Natural killer cell (primary cell): ENCODE results near the gene SUPT16H. TPM values are rescaled to one million over a fixed set of nuclear protein-coding genes. Genes with fewer than 3 reads are reported as not detected.

Experiments used
- ATAC-seq, 3 donors: fragments of 150-1000 bp in 2 of 3; fragments of 200-7000 bp in 1 of 3; cut with Tn5 transposase; 1 replicate in 1 of 3; 2 replicates in 2 of 3; pipeline ENCODE4 v1.10.0; 2021; ENCODE audit warnings: mild to moderate bottlenecking in 2 of 3, moderate library complexity in 2 of 3
- DNase-seq, 2 donors: peaks; one replicate each; pipeline versions ENCODE4 v3.0.0 to v3.0.0-alpha.2; 2013 to 2021; ENCODE audit warnings: mixed read lengths in 1 of 2
- H3K27ac ChIP-seq: one replicate; pipeline ENCODE4 v1.5.1; 2013; ENCODE audit warnings: mild to moderate bottlenecking, low read length
- H3K27me3 ChIP-seq: one replicate; pipeline ENCODE4 v1.6.1; 2013; ENCODE audit warnings: low read length; ENCODE audit not compliant: control insufficient read depth, insufficient read depth
- H3K36me3 ChIP-seq: one replicate; pipeline ENCODE4 v1.6.1; 2013; ENCODE audit warnings: low read length; ENCODE audit not compliant: control insufficient read depth, insufficient read depth
- H3K4me1 ChIP-seq: one replicate; pipeline ENCODE4 v1.6.1; 2013; ENCODE audit warnings: low read length; ENCODE audit not compliant: control insufficient read depth, insufficient read depth
- H3K4me3 ChIP-seq: one replicate; pipeline ENCODE4 v1.5.1; 2013; ENCODE audit warnings: low read length
- H3K9me3 ChIP-seq: one replicate; pipeline ENCODE4 v1.6.1; 2013; ENCODE audit warnings: low read length; ENCODE audit not compliant: control insufficient read depth, insufficient read depth
- H3K27ac Mint-ChIP-seq, 2 donors: one replicate each; pipeline ENCODE4 v1.8.0; 2022; ENCODE audit warnings: mild to moderate bottlenecking in 2 of 2, mixed read lengths in 2 of 2, moderate library complexity in 1 of 2
- H3K27me3 Mint-ChIP-seq, 2 donors: one replicate each; pipeline ENCODE4 v1.8.0; 2022; ENCODE audit warnings: low read depth in 2 of 2, mixed read lengths in 2 of 2
- H3K36me3 Mint-ChIP-seq: one replicate; pipeline ENCODE4 v1.8.0; 2022; ENCODE audit warnings: mixed read lengths
- H3K4me1 Mint-ChIP-seq, 2 donors: one replicate each; pipeline ENCODE4 v1.8.0; 2022; ENCODE audit warnings: mixed read lengths in 2 of 2
- H3K4me3 Mint-ChIP-seq: one replicate; pipeline ENCODE4 v1.8.0; 2022; ENCODE audit warnings: mild to moderate bottlenecking, moderate library complexity, mixed read lengths
- H3K9me3 Mint-ChIP-seq, 2 donors: one replicate each; pipeline ENCODE4 v1.8.0; 2022; ENCODE audit warnings: mixed read lengths in 2 of 2
- CTCF ChIP-seq: fragments of 200-600 bp; IDR thresholded peaks from one replicate; pipeline ENCODE4 v1.8.0; 2022; ENCODE audit warnings: antibody characterized with exemption
- WGBS: methylation state at CpG from one replicate; pipeline ENCODE4 v1.1.7; 2013; ENCODE audit warnings: missing lambda C conversion rate; ENCODE audit not compliant: insufficient coverage; 5-methylcytosine and 5-hydroxymethylcytosine counted together
- intact Hi-C: fragments of 100-400 bp; cut with micrococcal nuclease; formaldehyde crosslinking; loops from one replicate; pipeline ENCODE4 v1.14.2; 2022
- total RNA-seq, 4 donors: library from RNA; stranded (reverse); fragments of 120-200 nt in 1 of 4; gene quantifications; one replicate each; pipeline versions ENCODE4 v1.2.3 to v1.2.4, GENCODE V29; 2013 to 2022

The SUPT16H gene
- total RNA-seq, 3 donors from 2014 or later (not counting 1 experiment from before 2014, with no cell fraction given) = 60.3 to 72.6 (median 65.1) TPM

- DNase-seq = no peak
- Mint-ChIP-seq H3K4me1 (peaks cover 1 to 7% of the 10 kb centered on the region in 2 donors), H3K27ac (no peak overlapping the region), H3K4me3 (no peak overlapping the region), H3K9me3 (no peaks in the 10 kb centered on the region), H3K36me3 (peaks cover 26% of the 10 kb centered on the region), H3K27me3 (no peaks in the 10 kb centered on the region)
- Histone ChIP-seq H3K27me3 (no peaks in the 10 kb centered on the region), H3K27ac (no peak overlapping the region), H3K36me3 (peaks cover 86% of the 10 kb centered on the region), H3K4me3 (no peak overlapping the region), H3K4me1 (no peaks in the 10 kb centered on the region), H3K9me3 (no peaks in the 10 kb centered on the region)
- 100% methylated on average over 1 of the region's 1 CpG for WGBS
- intact Hi-C loops = no loop called here
- no peak for TF ChIP-seq CTCF
- no peak for ATAC-seq
These were observed 42.9 kb upstream of the SUPT16H start for GRCh38 chr14:21426692-21427091.

GRCh38 chr14:21419528-21419927, 35.7 kb upstream of the SUPT16H start:
- DNase-seq (no peak), ATAC-seq (no peak)
- Histone ChIP-seq H3K9me3 (no peaks in the 10 kb centered on the region), H3K4me1 (no peaks in the 10 kb centered on the region), H3K36me3 (peaks cover 63% of the 10 kb centered on the region), H3K27ac (no peak overlapping the region), H3K4me3 (no peak overlapping the region), H3K27me3 (no peaks in the 10 kb centered on the region)
- Mint-ChIP-seq H3K27me3 (no peaks in the 10 kb centered on the region), H3K9me3 (no peaks in the 10 kb centered on the region), H3K36me3 (peaks cover 4% of the 10 kb centered on the region), H3K4me3 (no peak overlapping the region), H3K4me1 (peaks cover 0 to 6% of the 10 kb centered on the region in 2 donors), H3K27ac (no peak overlapping the region)
- WGBS = 93% methylated on average over 5 of the region's 5 CpGs
- TF ChIP-seq CTCF = no peak
- intact Hi-C loops = no loop called here

- peaks cover 19% of the 10 kb centered on the region for H3K36me3 Mint-ChIP-seq
- no peak overlapping the region for H3K4me3 ChIP-seq
- intact Hi-C loops = no loop called here
These were observed 31.5 kb upstream of the SUPT16H start for GRCh38 chr14:21415329-21415728.

More at GRCh38 chr14:21415329-21415728, 31.5 kb upstream of the SUPT16H start:
- Histone ChIP-seq H3K27ac (no peak overlapping the region), H3K36me3 (peaks cover 69% of the 10 kb centered on the region), H3K9me3 (no peaks in the 10 kb centered on the region), H3K27me3 (no peaks in the 10 kb centered on the region), H3K4me1 (no peaks in the 10 kb centered on the region)
- H3K9me3 Mint-ChIP-seq = no peaks in the 10 kb centered on the region
- H3K4me1 Mint-ChIP-seq = no peaks in the 10 kb centered on the region
- no peaks in the 10 kb centered on the region for H3K27me3 Mint-ChIP-seq
- ATAC-seq = no peak
- DNase-seq = no peak
- no peak overlapping the region for H3K4me3 Mint-ChIP-seq
- 98% methylated on average over 3 of the region's 4 CpGs for WGBS
- TF ChIP-seq CTCF = no peak
- no peak overlapping the region for H3K27ac Mint-ChIP-seq
